Endodermal cell (in vitro differentiated cells): Measurements from ENCODE around the gene XRN1. TPM values are rescaled to one million over a fixed set of nuclear protein-coding genes. Genes with fewer than 3 reads are reported as not detected.

ENCODE experiments used
- DNase-seq: peaks from one replicate; pipeline ENCODE4 v3.0.0-alpha.2; 2017
- H3K27ac ChIP-seq: 2 replicates; pipeline ENCODE4 v1.5.1; 2013; ENCODE audit warnings: mild to moderate bottlenecking, low read depth, low read length, moderate library complexity
- H3K27me3 ChIP-seq: 2 replicates; pipeline ENCODE4 v1.6.1; 2013; ENCODE audit warnings: mild to moderate bottlenecking, low read length, moderate library complexity; ENCODE audit not compliant: insufficient read depth, control insufficient read depth, poor library complexity, severe bottlenecking
- H3K36me3 ChIP-seq: 2 replicates; pipeline ENCODE4 v1.7.0; 2013; ENCODE audit warnings: mild to moderate bottlenecking, low read length, moderate library complexity; ENCODE audit not compliant: control insufficient read depth, insufficient read depth
- H3K4me1 ChIP-seq: one replicate; pipeline ENCODE4 v1.7.0; 2013; ENCODE audit warnings: low read length; ENCODE audit not compliant: control insufficient read depth, insufficient read depth
- H3K4me3 ChIP-seq: 2 replicates; pipeline ENCODE4 v1.5.1; 2013; ENCODE audit warnings: mild to moderate bottlenecking, low read length, moderate library complexity
- H3K9ac ChIP-seq: 2 replicates; pipeline ENCODE4 v1.6.1; 2013; ENCODE audit warnings: mild to moderate bottlenecking, low read length, moderate library complexity; ENCODE audit not compliant: poor library complexity, severe bottlenecking; ENCODE audit errors: extremely low read depth
- H3K9me3 ChIP-seq: 2 replicates; pipeline ENCODE4 v1.6.1; 2013; ENCODE audit warnings: mild to moderate bottlenecking, low read length, moderate library complexity; ENCODE audit not compliant: control insufficient read depth
- H3K27ac Mint-ChIP-seq: 2 replicates; pipeline ENCODE4 v1.8.0; 2020; ENCODE audit warnings: mixed read lengths
- H3K27me3 Mint-ChIP-seq: 2 replicates; pipeline ENCODE4 v1.8.0; 2021; ENCODE audit warnings: mild to moderate bottlenecking, mixed read lengths; ENCODE audit not compliant: insufficient read depth
- H3K36me3 Mint-ChIP-seq: 2 replicates; pipeline ENCODE4 v1.8.0; 2020; ENCODE audit warnings: low read depth, mixed read lengths
- H3K4me1 Mint-ChIP-seq: 2 replicates; pipeline ENCODE4 v1.8.0; 2020; ENCODE audit warnings: mixed read lengths
- H3K4me3 Mint-ChIP-seq: 2 replicates; pipeline ENCODE4 v1.8.0; 2020; ENCODE audit warnings: mild to moderate bottlenecking, moderate library complexity, mixed read lengths
- H3K9me3 Mint-ChIP-seq: 2 replicates; pipeline ENCODE4 v1.8.0; 2020; ENCODE audit warnings: mild to moderate bottlenecking, mixed read lengths
- CTCF ChIP-seq: fragments of 200-600 bp; sonication (generic); conservative IDR thresholded peaks from 2 replicates; pipeline ENCODE4 v1.5.0; 2021; ENCODE audit warnings: antibody characterized with exemption, mild to moderate bottlenecking
- WGBS, 2 experiments: methylation state at CpG; one replicate each; pipeline versions ENCODE4 v1.1.5 to v1.1.7; 2013; ENCODE audit warnings: missing lambda C conversion rate in 2 of 2, mixed read lengths in 1 of 2; ENCODE audit not compliant: insufficient coverage in 1 of 2, insufficient read length in 1 of 2; 5-methylcytosine and 5-hydroxymethylcytosine counted together
- total RNA-seq, 2 donors: library from RNA; stranded (reverse); fragmentation: NEBNext Ultra II Directional in 1 of 2; extraction: Animal tissue kit (Norgen Biotek cat#: 25700) in 1 of 2; gene quantifications; 2 replicates in 1 of 2; 3 replicates in 1 of 2; pipeline ENCODE4 v1.2.1, GENCODE V29; 2021

XRN1 gene
- total RNA-seq, 2 donors from 2014 or later = 27.6 to 29.3 TPM

GRCh38 chr3:142281474-142281873 is 166.4 kb downstream of the XRN1 start:
- Histone ChIP-seq H3K27ac (no peak overlapping the region), H3K9ac (no peak overlapping the region), H3K36me3 (no peaks in the 10 kb centered on the region), H3K27me3 (no peaks in the 10 kb centered on the region), H3K9me3 (peaks cover 41% of the 10 kb centered on the region), H3K4me3 (no peak overlapping the region), H3K4me1 (no peaks in the 10 kb centered on the region)
- Mint-ChIP-seq H3K27ac (no peak overlapping the region), H3K4me3 (no peak overlapping the region), H3K36me3 (peaks cover 7% of the 10 kb centered on the region), H3K4me1 (no peaks in the 10 kb centered on the region), H3K27me3 (peaks cover 3% of the 10 kb centered on the region), H3K9me3 (peaks cover 42% of the 10 kb centered on the region)
- WGBS, 2 experiments = 89% methylated on average over 1 of the region's 1 CpG; no CpG with 5 or more reads in 1 of the 2 experiments
- no peak for TF ChIP-seq CTCF
- DNase-seq = no peak

- no peak overlapping the region for H3K27ac Mint-ChIP-seq
- no peak overlapping the region for H3K4me3 Mint-ChIP-seq
- H3K36me3 ChIP-seq = no peaks in the 10 kb centered on the region
- H3K27ac ChIP-seq = no peak overlapping the region
- no peak overlapping the region for H3K9ac ChIP-seq
- H3K4me3 ChIP-seq = no peak overlapping the region
- peaks cover 6% of the 10 kb centered on the region for H3K36me3 Mint-ChIP-seq
- peak; percentile 74 for DNase-seq
- H3K9me3 Mint-ChIP-seq = peaks cover 29% of the 10 kb centered on the region
- H3K27me3 Mint-ChIP-seq = peaks cover 3% of the 10 kb centered on the region
- 18 to 33% methylated on average over 4 to 5 of the region's 5 CpGs for WGBS, 2 experiments
- H3K27me3 ChIP-seq = no peaks in the 10 kb centered on the region
- TF ChIP-seq CTCF = peak; percentile 84
- no peaks in the 10 kb centered on the region for H3K4me1 Mint-ChIP-seq
- peaks cover 27% of the 10 kb centered on the region for H3K9me3 ChIP-seq
- H3K4me1 ChIP-seq = no peaks in the 10 kb centered on the region
Observed at GRCh38 chr3:142279965-142280590, 167.8 kb downstream of the XRN1 start.

- H3K9ac ChIP-seq = no peak overlapping the region
- 83 to 90% methylated on average over 1 to 2 of the region's 2 CpGs for WGBS, 2 experiments
- H3K4me3 Mint-ChIP-seq = no peak overlapping the region
Observed at GRCh38 chr3:142278451-142278850, 169.4 kb downstream of the XRN1 start.

More at GRCh38 chr3:142278451-142278850, 169.4 kb downstream of the XRN1 start:
- Mint-ChIP-seq H3K9me3 (peaks cover 17% of the 10 kb centered on the region), H3K4me1 (no peaks in the 10 kb centered on the region), H3K27me3 (peaks cover 4% of the 10 kb centered on the region), H3K36me3 (no peaks in the 10 kb centered on the region), H3K27ac (no peak overlapping the region)
- H3K4me1 ChIP-seq = no peaks in the 10 kb centered on the region
- TF ChIP-seq CTCF = no peak
- no peak for DNase-seq
- no peaks in the 10 kb centered on the region for H3K27me3 ChIP-seq
- H3K27ac ChIP-seq = no peak overlapping the region
- H3K4me3 ChIP-seq = no peak overlapping the region
- peaks cover 18% of the 10 kb centered on the region for H3K9me3 ChIP-seq
- H3K36me3 ChIP-seq = no peaks in the 10 kb centered on the region
